Activated CD8-positive, alpha-beta memory T cell treated with anti-CD3 and anti-CD28 coated beads for 1 hour (primary cell): Measurements from ENCODE around the gene PLB1.
"Not testable (repeated sequence)": the region's sequence is repeated elsewhere in the genome, so short reads cannot be mapped to it uniquely, and the experiment has no call there.

Experiments
- DNase-seq, 2 donors: peaks; one replicate each; pipeline ENCODE4 v3.0.0-alpha.2; 2020; ENCODE audit warnings: low read depth in 1 of 2; ENCODE audit errors: extremely low read depth in 1 of 2

PLB1 gene

DNA sequence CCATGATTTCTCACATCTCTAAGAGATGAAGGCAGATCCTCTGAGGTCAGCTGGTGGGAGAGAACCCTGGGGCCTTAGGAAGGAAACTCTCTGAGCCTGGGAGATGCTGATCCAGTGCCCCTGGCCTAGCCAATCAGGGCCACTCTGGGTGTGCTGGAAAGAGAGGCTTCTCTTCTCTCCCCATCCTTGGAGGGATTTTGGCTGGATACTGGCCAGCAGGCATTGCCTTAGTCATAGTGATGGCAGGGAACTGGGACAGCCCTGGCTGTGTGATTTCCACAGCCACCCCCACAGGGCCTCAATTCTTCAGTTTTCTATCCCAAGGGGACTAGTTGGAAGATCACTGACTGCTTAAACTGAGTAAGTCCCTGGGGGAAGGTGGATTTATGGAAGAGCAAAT lies 26.6 kb upstream of the PLB1 start:
- DNase-seq = no peak

DNA sequence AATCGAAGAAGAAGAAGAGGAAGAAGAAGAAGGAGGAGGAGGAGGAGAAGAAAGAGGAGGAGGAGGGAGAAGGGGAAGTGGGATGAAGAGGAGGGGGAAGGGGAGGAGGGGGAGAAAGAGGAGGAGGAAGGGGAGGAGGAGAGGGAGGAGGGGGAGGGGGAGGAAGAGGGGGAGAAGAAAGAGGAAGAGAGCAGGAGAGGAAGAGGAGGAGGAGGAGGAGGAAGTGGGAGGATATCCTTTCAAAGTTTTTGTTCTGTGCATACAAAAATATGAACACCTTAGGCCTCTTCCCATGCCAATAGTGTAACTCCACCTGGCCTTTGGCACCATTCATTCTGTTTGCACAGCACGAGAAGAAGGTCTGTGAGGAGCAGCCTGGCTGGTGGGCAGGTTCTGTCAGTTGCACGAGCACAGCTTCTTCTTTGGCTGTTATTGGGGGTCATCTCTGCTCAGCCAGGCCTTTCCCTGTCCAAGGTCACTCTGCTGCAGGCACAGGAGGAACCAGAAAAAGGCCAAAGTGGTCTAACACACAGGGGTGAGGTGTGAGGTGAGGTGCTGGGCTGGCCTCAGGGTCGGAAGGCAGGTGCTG lies 25.8 kb upstream of the PLB1 start:
- DNase-seq = no peak

DNA sequence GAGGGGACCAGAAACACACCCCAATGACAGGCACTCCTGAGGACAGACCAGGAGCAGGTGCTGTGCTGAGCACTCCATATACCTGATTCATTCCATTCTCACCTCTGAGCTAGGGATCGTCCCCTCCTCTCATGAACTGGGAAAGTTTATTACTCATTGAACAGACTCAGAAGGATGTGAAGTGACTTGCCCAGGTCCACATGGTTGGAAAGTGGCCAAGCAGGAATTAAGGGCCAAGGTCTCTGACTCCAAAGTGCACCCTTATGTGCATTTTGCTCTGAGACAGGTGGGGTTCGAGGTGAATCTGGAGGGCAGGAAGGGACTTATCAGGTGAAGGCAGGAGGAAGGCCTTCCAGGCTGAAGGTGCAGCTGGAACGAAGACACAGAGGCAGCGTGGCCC lies 25.1 kb upstream of the PLB1 start:
- no peak for DNase-seq

DNA sequence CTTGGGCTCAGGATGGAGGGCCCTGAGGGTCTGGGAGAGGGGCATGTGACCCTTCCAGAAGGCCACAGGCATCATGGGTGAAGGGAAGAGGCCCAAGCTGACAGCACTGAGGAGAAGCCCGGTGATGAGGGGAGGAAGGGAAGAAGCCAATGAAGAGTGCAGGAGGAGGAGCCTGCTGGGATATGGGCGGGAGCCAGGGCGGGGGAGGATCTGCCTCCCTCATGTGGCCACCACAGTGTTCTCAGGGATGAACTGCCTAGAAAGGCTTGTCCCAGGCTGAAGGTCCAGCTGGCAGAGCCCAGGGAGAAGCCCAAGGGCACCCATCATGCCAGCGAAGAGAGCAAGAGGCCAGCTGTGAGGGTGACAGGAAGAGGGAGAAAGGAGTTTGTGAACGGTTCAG lies 24.6 kb upstream of the PLB1 start:
- no peak for DNase-seq

DNA sequence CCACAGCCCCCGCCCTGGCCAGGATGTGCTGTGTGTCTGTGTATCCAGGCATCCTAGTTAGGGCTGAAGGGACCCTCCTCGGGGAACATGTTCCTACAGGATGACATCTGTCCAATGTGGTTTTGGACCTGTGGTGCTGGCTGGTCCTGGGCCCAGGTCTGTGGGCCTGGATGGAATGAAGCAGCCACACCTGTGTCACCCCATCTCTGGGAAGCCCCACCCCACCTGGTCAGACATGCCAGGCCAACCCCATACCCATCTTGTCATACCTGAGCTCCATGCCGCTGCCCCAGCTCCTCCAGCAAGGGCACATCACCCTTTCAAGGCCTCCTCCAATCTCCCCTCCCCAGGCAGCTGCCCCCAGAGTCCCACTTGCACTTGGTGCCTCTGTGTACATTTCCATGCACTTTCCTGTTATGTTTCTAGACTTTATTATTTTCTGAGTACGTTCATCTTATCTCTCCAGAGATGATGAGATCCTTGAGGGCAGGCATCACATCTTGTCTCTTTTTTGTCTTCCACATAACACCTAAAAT lies 24.1 kb upstream of the PLB1 start:
- DNase-seq = no peak

DNA sequence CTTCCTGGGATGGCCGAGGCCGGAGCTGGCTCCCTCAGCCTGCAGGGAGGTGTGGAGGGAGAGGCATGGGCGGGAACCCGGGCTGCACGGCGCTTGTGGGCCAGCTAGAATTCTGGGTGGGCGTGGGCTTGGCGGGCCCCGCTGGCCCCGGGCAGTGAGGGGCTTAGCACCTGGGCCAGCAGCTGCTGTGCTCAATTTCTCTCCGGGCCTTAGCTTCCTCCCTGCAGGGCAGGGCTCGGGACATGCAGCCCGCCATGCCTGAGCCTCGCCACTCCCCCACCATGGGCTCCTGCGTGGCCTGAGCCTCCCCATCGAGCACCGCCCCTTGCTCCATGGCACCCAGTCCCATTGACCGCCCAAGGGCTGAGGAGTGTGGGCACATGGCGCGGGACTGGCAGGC lies 23.2 kb upstream of the PLB1 start:
- not testable (repeated sequence) for DNase-seq

DNA sequence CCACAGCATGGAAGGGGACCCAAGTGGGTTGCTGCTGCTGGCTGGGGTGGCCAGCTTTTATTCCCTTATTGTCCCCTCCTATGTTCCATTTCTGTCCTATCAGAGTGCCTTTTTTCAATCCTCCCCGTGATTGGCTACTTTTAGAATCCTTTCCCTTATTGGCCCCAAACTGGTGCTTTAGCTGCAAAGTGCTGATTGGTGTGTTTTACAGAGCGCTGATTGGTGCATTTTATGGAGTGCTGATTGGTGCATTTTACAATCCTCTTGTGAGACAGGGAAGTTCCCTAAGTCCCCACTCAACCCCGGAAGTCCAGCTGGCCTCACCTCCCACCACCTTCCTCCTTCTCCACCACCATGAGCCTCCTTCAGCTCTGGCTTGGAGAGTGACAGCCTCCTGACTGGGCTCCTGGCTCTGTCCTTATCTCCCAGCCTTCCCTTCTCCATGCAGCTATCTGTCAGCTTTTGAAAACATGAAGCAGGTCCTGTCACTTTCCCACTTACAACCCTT lies 20.7 kb upstream of the PLB1 start:
- DNase-seq = no peak

DNA sequence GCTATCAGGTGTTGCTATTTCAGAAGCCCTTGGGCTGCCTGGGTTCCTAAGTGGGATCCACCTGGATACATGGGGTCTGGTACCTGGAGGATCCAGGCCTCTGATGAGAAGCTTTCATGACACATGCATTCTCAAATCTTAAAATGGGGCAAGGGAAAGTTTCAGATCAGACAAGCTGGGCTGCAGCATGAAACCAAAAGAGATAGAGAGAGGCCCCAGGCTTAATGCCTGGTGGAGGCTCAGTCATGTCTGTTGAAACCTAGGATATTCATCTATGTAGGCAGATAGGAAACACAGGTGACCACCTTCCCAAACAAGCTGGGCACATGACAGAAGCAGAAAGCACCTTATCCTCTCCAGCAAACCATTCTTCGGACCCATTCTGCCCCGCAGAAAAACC lies 18.8 kb upstream of the PLB1 start:
- no peak for DNase-seq

DNA sequence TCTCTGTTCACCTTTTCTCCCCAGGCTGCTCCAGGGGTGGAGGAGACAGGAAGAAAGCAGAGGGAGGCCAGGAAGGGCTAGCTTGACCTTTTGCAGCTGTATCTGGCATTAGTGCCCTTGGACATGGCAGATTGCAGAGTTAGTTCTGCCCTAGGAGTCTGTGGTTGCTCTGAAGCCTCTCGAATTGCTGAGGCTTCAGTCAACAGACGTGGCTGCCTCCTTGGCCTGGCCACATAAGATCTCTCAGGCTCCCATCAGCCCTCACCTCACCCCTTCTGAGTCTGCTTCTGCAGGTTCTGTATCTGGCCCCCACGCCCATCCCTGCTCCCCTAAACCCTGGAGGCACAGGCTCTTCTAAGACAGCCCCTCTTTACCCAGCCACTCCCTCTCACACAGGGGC lies 18.2 kb upstream of the PLB1 start:
- DNase-seq = no peak

DNA sequence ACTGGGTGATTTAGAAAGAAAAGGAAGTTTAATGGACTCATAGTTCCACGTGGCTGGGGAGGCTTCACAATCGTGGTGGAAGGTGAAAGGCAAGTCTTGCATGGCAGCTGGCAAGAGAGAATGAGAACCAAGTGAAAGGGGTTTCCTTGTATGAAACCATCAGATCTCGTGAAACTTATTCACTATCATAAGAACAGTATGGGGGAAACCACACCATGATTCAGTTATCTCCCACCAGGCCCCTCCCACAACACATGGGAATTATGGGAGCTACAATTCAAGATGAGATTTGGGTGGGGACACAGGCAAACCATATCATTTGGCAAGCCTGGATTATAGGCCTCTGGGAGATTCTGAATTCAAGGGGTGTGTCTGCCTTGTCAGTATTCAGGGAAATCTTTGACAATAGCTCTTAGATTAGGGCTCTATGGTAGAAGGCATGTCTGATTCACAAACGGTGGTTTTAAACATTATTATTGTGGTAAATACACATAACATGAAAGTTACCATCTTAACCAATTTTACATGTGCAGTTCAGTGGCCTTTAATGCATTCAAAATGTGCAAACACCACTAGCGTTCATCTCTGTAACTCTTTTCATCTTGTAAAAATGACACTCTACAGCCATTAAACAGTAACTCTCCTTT lies 15.3 kb upstream of the PLB1 start:
- no peak for DNase-seq

DNA sequence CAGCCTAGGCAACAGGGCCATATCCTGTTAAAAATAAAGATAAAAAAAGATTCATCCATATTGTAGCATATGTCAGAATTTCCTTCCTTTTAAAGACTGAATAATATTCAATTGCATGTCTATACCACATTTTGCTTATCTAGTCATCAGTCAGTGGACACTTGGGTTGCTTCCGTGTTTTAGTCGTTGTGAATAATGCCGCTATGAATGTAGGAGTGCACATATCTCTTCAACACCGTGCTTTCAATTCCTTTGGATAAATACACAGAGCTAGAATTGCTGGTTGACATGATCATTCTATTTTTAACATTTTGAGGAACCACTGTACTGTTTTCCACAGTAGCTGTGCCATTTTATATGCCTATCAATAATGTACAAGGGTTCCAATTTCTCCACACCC lies 14.0 kb upstream of the PLB1 start:
- DNase-seq = no peak

DNA sequence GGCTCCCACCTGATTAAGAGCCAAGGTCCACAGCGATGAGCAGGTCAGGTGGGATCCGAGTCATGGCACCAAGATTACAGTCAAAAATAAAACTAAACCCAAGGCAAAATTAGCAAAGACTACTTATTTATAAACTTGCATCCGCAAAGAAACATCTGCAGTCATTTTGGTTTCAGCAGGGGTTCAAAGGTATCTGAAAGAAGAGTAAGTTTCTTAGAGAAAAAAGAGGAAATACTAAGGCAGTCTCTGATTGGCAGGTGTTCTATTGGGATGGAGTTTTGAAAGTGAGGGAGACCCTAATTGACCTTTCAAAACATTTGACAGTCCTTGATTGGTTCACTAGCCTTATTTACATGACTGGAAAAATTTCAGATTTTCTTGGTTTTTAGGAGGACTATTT lies 11.0 kb upstream of the PLB1 start:
- DNase-seq = no peak

DNA sequence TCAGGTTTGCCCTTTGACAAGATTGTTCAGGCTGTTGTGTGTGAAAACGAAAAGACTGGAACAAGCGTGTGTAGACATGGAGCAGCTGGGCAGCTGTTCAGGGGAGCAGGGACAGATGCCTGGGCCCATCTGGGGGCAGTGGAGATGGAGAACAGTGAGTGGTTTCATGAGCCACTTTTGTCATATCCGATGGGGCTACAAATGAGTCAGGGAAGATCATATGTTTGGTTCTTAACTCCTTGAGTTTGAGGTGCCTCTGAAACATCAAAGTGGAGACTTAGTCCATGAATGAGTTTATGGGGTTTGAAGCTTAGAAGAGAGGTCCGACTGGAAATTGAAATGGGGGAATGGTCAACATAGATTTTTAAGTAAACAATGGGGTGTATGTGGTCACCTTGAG lies 9.3 kb upstream of the PLB1 start:
- DNase-seq = no peak

DNA sequence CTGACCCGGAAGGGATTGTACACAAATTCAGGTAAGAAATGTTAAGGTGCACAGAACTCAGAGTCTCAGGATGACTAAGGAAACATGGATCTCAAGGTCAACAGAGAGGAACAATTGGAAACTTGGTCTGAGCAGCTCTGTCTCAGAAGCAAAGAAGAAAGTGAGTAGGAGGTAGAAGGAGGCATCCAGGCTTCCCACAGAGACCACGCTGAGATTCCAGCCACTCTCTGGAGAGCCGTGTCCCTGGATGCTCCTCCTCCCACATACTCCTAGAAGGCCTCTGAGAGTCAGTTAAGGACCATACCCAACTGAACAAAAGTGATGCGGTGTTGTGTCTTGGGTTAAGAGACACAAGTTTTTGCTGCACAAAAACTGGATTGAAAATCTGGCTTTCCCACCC lies 8.6 kb upstream of the PLB1 start:
- no peak for DNase-seq

DNA sequence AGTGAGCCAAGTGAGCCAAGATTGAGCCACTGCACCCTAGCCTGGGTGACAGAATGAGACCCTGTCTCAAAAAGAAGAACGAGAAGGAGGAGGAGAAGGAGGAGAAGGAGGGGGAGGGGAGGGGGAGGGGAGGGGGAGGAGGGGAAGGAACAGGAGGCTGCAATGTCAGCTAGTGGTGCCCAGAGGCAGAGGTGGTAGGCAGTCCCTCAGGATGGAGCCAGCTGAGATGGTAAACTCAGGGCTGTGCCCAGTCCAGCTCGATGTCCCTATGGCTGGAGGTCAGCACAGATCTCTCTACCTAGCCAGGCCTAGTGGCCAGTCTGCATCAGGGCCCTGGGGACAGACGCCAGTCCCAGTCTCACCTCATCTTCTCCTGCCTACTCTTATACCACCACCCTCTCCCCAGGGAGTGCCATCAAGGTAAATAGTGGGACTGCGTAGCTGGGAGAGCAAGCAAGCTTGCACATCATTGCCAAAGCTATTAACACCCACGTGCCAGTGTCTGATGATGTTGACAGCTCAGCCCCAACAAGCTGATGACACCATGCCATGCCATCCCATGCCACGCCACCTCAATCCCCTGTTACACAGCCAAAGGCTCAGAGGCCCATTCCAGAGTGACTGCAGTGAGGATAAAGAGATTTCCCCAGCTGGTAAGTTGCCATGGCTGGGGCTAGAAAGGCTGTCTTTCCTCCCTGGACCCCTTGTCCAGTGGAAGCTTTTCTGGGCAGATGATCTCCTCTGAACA lies 7.6 kb upstream of the PLB1 start:
- no peak for DNase-seq

DNA sequence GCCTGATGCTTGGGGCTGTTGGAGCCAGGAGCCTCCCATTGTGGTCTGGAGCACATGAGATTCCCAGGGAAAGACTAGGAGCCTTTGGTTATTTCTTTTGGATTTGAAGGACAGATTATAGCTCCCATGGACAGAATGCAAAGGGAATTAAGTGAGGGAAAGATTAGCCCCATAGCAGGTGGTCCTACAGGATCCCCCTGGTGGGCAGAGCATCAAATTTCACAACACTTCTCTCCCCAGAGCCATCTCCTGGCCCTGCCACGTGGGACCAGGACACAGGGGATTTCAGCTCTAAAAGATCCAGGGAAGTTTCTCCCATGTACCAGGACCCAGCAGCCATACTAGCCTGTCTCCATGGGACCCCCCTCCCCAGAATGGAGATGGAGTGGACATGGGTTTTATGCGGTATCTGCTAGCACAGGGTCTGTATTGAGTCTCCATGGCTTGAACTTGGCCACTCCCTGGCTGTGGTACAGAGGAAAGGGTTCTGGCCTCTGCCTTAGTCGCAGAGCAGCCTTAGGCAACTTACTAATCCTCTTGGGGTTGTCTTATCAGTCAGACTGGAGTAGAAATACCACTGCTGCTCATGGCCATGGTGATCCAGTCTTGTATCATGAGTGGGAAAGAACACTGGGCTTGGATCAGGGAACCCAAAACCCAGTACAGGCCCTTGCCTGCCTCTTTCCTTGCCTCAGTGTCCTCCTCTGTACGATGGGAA lies 6.8 kb upstream of the PLB1 start:
- no peak for DNase-seq

DNA sequence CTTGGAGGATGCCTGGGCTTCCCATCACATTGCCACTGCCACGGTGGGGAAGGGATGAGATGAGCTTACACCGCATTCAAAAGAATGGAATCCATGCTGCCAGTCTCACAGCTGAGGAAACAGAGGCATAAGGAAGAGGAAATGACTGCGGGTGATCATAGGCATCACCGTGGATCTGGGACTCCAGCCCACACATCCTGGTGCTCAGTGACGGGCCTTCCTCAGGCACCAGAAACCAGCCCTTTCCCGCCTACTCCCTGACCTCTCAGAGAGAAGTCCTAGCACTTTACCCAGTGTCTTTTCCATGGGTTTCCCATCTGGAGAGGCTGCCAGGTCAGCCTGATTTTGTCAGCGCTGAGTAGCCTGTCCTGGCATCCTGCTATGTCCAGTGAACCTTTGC lies 5.3 kb upstream of the PLB1 start:
- no peak for DNase-seq

DNA sequence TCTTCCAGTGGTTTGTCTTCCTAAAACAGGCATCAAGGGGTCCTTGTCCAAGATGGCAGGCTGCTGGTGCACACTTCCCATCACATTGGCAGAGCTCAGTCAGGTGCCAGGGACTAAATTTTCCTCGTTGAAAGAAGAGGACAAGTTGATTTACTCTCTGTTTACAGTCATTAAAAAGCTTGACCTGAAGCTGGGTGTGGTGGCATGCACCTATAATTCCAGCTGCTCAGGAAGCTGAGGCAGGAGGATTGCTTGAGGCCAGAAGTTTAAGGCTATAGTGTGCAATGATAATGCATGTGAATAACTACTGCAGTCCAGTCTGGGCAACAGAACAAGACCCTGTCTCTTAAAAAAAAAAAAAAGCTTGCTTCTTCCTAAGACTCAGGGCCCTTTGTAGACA lies 3.6 kb upstream of the PLB1 start:
- no peak for DNase-seq

DNA sequence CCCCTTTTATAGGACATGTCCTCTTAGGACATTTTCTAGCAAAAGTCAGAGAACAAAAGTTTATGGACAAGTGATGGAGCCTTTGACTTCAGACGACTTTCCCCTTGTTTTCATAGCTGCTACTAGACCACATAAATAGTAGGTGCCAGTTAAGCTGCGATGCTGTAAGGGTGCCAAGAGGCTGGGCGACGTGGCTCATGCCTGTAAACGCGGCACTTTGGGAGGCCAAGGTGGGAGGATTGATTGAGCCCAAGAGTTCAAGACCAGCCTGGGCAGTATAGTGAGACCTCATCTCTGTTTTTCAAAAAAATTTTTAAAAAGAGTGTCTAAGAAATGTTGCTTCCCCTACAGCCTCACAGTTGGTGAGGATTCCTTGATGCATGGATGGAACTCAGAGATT lies 2.2 kb upstream of the PLB1 start:
- no peak for DNase-seq

DNA sequence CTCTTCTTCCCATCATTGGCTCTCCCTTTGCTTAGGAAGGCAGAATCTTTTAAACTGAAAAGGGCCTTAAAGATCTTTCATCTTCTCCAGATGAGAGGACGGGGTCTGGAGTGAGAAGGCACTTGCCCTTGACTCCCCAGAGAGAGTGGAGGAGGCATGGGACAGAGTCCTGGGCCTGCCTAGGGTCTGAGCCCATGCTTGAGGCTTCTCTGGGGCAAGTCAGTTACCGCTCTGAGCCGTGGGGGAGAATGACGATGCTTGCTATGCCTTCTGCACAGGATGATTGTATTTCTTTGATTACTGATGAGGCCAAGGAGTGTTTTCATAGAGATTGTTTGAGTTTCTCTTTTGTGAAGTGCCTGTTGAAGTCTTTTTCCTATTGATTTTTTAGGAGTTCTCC lies 921 bp downstream of the PLB1 start:
- DNase-seq = no peak

DNA sequence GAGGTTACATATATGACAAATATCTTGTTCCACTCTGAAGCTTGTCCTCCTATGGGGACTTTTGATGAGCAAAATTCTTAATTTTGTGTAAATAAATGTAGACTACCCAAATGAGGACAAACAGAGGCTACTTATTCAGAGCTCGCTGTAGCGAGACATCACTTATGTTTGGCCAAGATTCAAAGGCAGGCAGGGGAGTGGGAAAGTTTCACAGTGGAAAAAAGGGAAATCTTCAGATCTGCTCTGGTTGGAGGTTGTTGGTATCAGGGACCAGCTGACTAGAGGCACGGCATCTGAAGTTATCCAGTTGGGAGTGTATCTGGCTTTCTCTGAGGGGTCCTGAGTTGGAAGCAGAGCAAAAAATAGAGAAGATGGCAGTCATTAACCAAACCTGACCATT lies 1.3 kb downstream of the PLB1 start:
- no peak for DNase-seq
